HepG2 (cell line): ENCODE results near the gene MIX23. TPM values are rescaled to one million over a fixed set of nuclear protein-coding genes. Genes with fewer than 3 reads are reported as not detected.

Experiments
- ATAC-seq: fragments of 200-7000 bp; cut with Tn5 transposase; 3 replicates; pipeline ENCODE4 v1.9.1; 2020; ENCODE audit warnings: mild to moderate bottlenecking, moderate library complexity
- BruUV-seq: library from RNA; stranded (reverse); fragments of 400-500 nt; replicated peaks from 2 replicates; lab custom pipeline; 2021; lab: Mats Ljungman, UMichigan
- CTCF ChIA-PET: fragments of 300-600 bp; formaldehyde crosslinking; extraction: SDS; loops from one replicate; lab custom pipeline; 2021; ENCODE audit warnings: low total read pairs, inconsistent platforms, low intra/inter-chr PET ratio; lab: Yijun Ruan, JAX
- POLR2A ChIA-PET: fragments of 350-600 bp; sonication (Branson Sonifier 250); formaldehyde crosslinking; loops from one replicate; lab custom pipeline; 2020; ENCODE audit warnings: antibody characterized with exemption, inconsistent platforms; lab: Yijun Ruan, JAX
- DNase-seq: peaks from one replicate; pipeline ENCODE4 v3.0.0-alpha.2; 2015; ENCODE audit warnings: low spot score
- FAIRE-seq: peaks from 3 replicates; lab custom pipeline; 2011; peaks lifted over from hg19 to GRCh38; lab: Jason Lieb, UNC
- H2AFZ ChIP-seq: one replicate; pipeline ENCODE4 v1.6.1; 2011; ENCODE audit warnings: low read length, inconsistent platforms
- H3K27ac ChIP-seq: fragments of 300-600 bp; 3 replicates; pipeline ENCODE4 v1.8.0; 2011; ENCODE audit warnings: mixed run types, mild to moderate bottlenecking, mixed read lengths, low read length, inconsistent platforms; ENCODE audit not compliant: insufficient read depth; ENCODE audit errors: extremely low read length
- H3K27me3 ChIP-seq, 2 experiments: fragments of 200-600 bp in 1 of 2; 2 replicates in 1 of 2; 3 replicates in 1 of 2; pipeline versions ENCODE4 v1.6.0 to v1.8.0; 2011; ENCODE audit warnings: low read length in 2 of 2, mild to moderate bottlenecking in 2 of 2, moderate library complexity in 2 of 2, inconsistent platforms in 1 of 2; ENCODE audit not compliant: insufficient read depth in 2 of 2, control insufficient read depth in 1 of 2
- H3K36me3 ChIP-seq, 2 experiments: fragments of 200-600 bp in 1 of 2; replicated peaks in 1 of 2; 2 replicates in 1 of 2; 3 replicates in 1 of 2; pipeline versions ENCODE4 v1.5.1 to v1.8.0; 2011; ENCODE audit warnings: low read length in 2 of 2, inconsistent platforms in 1 of 2; ENCODE audit not compliant: insufficient read depth in 2 of 2, control insufficient read depth in 1 of 2
- H3K4me1 ChIP-seq: 2 replicates; pipeline ENCODE4 v1.5.1; 2012; ENCODE audit warnings: low read length, inconsistent platforms; ENCODE audit not compliant: insufficient read depth
- H3K4me2 ChIP-seq: 2 replicates; pipeline ENCODE4 v1.6.0; 2011; ENCODE audit warnings: low read depth, low read length, inconsistent platforms
- H3K4me3 ChIP-seq, 3 experiments: fragments of 200-600 bp in 1 of 3; sonication (generic), shearing (Covaris generic) in 1 of 3; replicated peaks in 1 of 3; 2 replicates each; pipeline ENCODE4 v1.5.1; 2011 to 2016; ENCODE audit warnings: low read length in 3 of 3, inconsistent platforms in 2 of 3, low read depth in 2 of 3, mild to moderate bottlenecking in 2 of 3, control low read depth in 1 of 3, mixed read lengths in 1 of 3; ENCODE audit not compliant: insufficient read depth in 1 of 3
- H3K79me2 ChIP-seq: one replicate; pipeline ENCODE4 v1.6.1; 2011; ENCODE audit warnings: low read length, inconsistent platforms; ENCODE audit not compliant: insufficient read depth
- H3K9ac ChIP-seq: 2 replicates; pipeline ENCODE4 v1.6.0; 2011; ENCODE audit warnings: mild to moderate bottlenecking, low read depth, low read length, inconsistent platforms; ENCODE audit not compliant: insufficient read depth
- H3K9me3 ChIP-seq: 2 replicates; pipeline ENCODE4 v1.5.1; 2012; ENCODE audit warnings: mild to moderate bottlenecking, low read length
- H4K20me1 ChIP-seq: 2 replicates; pipeline ENCODE4 v1.6.0; 2011; ENCODE audit warnings: inconsistent platforms, mild to moderate bottlenecking, low read length, moderate library complexity; ENCODE audit not compliant: insufficient read depth
- ARNTL ChIP-seq: sonication (generic); formaldehyde crosslinking; IDR thresholded peaks from 2 replicates; pipeline ENCODE4 v1.4.0; 2020; ENCODE audit warnings: mild to moderate bottlenecking, missing genetic modification reagents
- ELF4 ChIP-seq: sonication (generic); formaldehyde crosslinking; IDR thresholded peaks from 2 replicates; pipeline ENCODE4 v1.5.0; 2020; ENCODE audit warnings: missing genetic modification reagents, mild to moderate bottlenecking, moderate library complexity, borderline replicate concordance
- PRPF4 ChIP-seq: fragments of 200-400 bp; formaldehyde crosslinking; IDR thresholded peaks from 2 replicates; pipeline ENCODE4 v1.6.1; 2016; ENCODE audit warnings: low read length, low read depth; ENCODE audit not compliant: poor library complexity, severe bottlenecking
- ZKSCAN8 ChIP-seq: IDR thresholded peaks from 2 replicates; pipeline ENCODE4 v1.6.1; 2016; ENCODE audit warnings: borderline replicate concordance, missing genetic modification reagents, missing compliant biosample characterization
- ZNF256 ChIP-seq: sonication (generic); formaldehyde crosslinking; conservative IDR thresholded peaks from 2 replicates; pipeline ENCODE4 v1.4.0; 2020; ENCODE audit warnings: missing genetic modification reagents
- ZNF260 ChIP-seq: sonication (generic); formaldehyde crosslinking; IDR thresholded peaks from 2 replicates; pipeline ENCODE4 v1.4.0; 2020; ENCODE audit warnings: missing genetic modification reagents, low read depth, mild to moderate bottlenecking, borderline replicate concordance
- ZNF292 ChIP-seq: sonication (generic); formaldehyde crosslinking; IDR thresholded peaks from 2 replicates; pipeline ENCODE4 v1.8.1; 2022; ENCODE audit warnings: mild to moderate bottlenecking, low read depth, missing genetic modification reagents, borderline replicate concordance
- ZNF431 ChIP-seq: sonication (generic); formaldehyde crosslinking; IDR thresholded peaks from 2 replicates; pipeline ENCODE4 v1.9.0; 2022; ENCODE audit warnings: missing genetic modification reagents, low read depth, mild to moderate bottlenecking, borderline replicate concordance
- ZNF75D ChIP-seq: sonication (generic); formaldehyde crosslinking; IDR thresholded peaks from 2 replicates; pipeline ENCODE4 v1.8.1; 2023; ENCODE audit warnings: missing genetic modification reagents, mild to moderate bottlenecking, borderline replicate concordance
- ZNF839 ChIP-seq: sonication (generic); formaldehyde crosslinking; IDR thresholded peaks from 2 replicates; pipeline ENCODE4 v1.4.0; 2020; ENCODE audit warnings: missing genetic modification reagents, mild to moderate bottlenecking, borderline replicate concordance
- WGBS: methylation state at CpG from one replicate; pipeline ENCODE4 v1.1.6; 2017; ENCODE audit warnings: low lambda C conversion rate; 5-methylcytosine and 5-hydroxymethylcytosine counted together
- in situ Hi-C: cut with HindIII; loops from 2 replicates; pipeline ENCODE4 v1.10.0; 2017; ENCODE audit warnings: low pct_unique_long_range_greater_than_20kb; ENCODE audit not compliant: extremely low pct_ligation_motif_present
- intact Hi-C: fragments of 100-400 bp; cut with micrococcal nuclease; formaldehyde crosslinking; loops from one replicate; pipeline ENCODE4 v1.10.0; 2022; ENCODE audit not compliant: unreplicated experiment
- polyA plus RNA-seq, 8 experiments: library from polyadenylated mRNA; depleted of rRNA in 3 of 8; stranded (reverse) in 7 of 8; unstranded in 1 of 8; fragments of >200 nt; fragmentation: Illumina TruSeq in 4 of 8; extraction: Trizol in 4 of 8; gene quantifications; 2 replicates each; pipeline versions ENCODE4 v1.2.1 to v1.2.3, GENCODE V29; 2011 to 2016; ENCODE audit warnings: low read depth in 4 of 8, missing spikeins in 1 of 8, mixed read lengths in 1 of 8; ENCODE audit not compliant: insufficient read depth in 1 of 8
- total RNA-seq, 5 experiments: library from RNA; depleted of rRNA; stranded (reverse); fragments of >200 nt; fragmentation: Illumina TruSeq; extraction: Trizol; gene quantifications; 2 replicates each; pipeline ENCODE4 v1.2.3, GENCODE V29; 2016; ENCODE audit warnings: low read depth in 1 of 5
- TF ChIP-seq, protein P1 (sequence below): sonication (generic); formaldehyde crosslinking; IDR thresholded peaks from 2 replicates; pipeline ENCODE4 v1.4.0; 2020; ENCODE audit warnings: low read depth, missing genetic modification reagents
- TF ChIP-seq, protein P2 (sequence below): sonication (generic); formaldehyde crosslinking; IDR thresholded peaks from 2 replicates; pipeline ENCODE4 v1.4.0; 2020; ENCODE audit warnings: missing genetic modification reagents
- TF ChIP-seq, protein P3 (sequence below): sonication (generic); formaldehyde crosslinking; IDR thresholded peaks from 2 replicates; pipeline ENCODE4 v1.9.0; 2021; ENCODE audit warnings: missing genetic modification reagents, mild to moderate bottlenecking, borderline replicate concordance
- TF ChIP-seq, protein P4 (sequence below): sonication (generic); formaldehyde crosslinking; IDR thresholded peaks from 2 replicates; pipeline ENCODE4 v1.5.0; 2020; ENCODE audit warnings: mild to moderate bottlenecking, missing genetic modification reagents

Gene MIX23
- total and polyA plus RNA-seq, 2 of the 13 experiments (the other 11 are each of a cell fraction or from before 2014, with no cell fraction given) = 20.0 to 152 TPM

DNA sequence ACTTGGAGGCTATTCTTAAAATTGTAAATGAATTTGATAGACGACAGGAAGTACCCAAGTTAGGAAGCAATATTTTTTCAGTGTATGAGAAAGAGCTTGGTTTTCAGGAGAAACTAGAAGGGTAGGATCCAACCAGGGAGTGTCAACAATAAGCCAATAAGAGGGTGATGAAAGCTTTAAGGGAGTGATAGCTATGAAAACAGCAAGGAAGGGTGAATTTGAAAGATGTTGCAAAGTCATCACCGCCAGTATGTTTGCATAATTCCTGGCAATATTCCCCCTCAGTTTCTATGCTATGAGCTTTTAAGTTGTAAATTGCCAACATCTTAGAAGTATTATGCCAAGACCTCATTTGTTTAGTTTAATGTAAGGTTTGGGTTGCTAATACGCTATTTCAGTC lies 69.8 kb downstream of the MIX23 start:
- Histone ChIP-seq H3K4me1 (peaks cover 23% of the 10 kb centered on the region), H3K9me3 (no peaks in the 10 kb centered on the region), H2AFZ (no peak overlapping the region), H3K4me3 (no peak overlapping the region), H3K27ac (no peak overlapping the region), H3K4me2 (no peak overlapping the region), H3K79me2 (no peaks in the 10 kb centered on the region), H4K20me1 (no peaks in the 10 kb centered on the region), H3K9ac (no peak overlapping the region), H3K36me3 (no peaks in the 10 kb centered on the region), H3K27me3 (0 out of 5 replicates have a peak, but pooled peaks cover 0 to 2% of the 10 kb centered on the region in 2 experiments)
- DNase-seq (no peak), FAIRE-seq (no peak), ATAC-seq (no peak)
- ChIA-PET POLR2A (no interaction called here), CTCF (no interaction called here)
- BruUV-seq = no TSS peak
- in situ Hi-C loops (loop anchor here (5.0 kb wide), 1 partner anchor 44 kb away; no protein-coding TSS in a partner anchor), intact Hi-C loops (no loop called here)
- WGBS = 14% methylated on average over 3 of the region's 3 CpGs
- TF ChIP-seq ARNTL (CRISPR knock-in tag) (no peak), PRPF4 (no peak), ZNF431 (CRISPR knock-in tag) (no peak), ZNF256 (CRISPR knock-in tag) (no peak), ZNF260 (CRISPR knock-in tag) (no peak), ELF4 (CRISPR knock-in tag) (no peak), ZKSCAN8 (no peak), ZNF75D (CRISPR knock-in tag) (no peak), ZNF292 (CRISPR knock-in tag) (no peak), ZNF839 (CRISPR knock-in tag) (no peak)
- TF ChIP-seq, protein P1, sequence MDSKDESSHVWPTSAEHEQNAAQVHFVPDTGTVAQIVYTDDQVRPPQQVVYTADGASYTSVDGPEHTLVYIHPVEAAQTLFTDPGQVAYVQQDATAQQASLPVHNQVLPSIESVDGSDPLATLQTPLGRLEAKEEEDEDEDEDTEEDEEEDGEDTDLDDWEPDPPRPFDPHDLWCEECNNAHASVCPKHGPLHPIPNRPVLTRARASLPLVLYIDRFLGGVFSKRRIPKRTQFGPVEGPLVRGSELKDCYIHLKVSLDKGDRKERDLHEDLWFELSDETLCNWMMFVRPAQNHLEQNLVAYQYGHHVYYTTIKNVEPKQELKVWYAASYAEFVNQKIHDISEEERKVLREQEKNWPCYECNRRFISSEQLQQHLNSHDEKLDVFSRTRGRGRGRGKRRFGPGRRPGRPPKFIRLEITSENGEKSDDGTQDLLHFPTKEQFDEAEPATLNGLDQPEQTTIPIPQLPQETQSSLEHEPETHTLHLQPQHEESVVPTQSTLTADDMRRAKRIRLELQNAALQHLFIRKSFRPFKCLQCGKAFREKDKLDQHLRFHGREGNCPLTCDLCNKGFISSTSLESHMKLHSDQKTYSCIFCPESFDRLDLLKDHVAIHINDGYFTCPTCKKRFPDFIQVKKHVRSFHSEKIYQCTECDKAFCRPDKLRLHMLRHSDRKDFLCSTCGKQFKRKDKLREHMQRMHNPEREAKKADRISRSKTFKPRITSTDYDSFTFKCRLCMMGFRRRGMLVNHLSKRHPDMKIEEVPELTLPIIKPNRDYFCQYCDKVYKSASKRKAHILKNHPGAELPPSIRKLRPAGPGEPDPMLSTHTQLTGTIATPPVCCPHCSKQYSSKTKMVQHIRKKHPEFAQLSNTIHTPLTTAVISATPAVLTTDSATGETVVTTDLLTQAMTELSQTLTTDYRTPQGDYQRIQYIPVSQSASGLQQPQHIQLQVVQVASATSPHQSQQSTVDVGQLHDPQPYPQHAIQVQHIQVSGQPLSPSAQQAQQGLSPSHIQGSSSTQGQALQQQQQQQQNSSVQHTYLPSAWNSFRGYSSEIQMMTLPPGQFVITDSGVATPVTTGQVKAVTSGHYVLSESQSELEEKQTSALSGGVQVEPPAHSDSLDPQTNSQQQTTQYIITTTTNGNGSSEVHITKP (CRISPR knock-in tag) = no peak
- TF ChIP-seq, protein P2, sequence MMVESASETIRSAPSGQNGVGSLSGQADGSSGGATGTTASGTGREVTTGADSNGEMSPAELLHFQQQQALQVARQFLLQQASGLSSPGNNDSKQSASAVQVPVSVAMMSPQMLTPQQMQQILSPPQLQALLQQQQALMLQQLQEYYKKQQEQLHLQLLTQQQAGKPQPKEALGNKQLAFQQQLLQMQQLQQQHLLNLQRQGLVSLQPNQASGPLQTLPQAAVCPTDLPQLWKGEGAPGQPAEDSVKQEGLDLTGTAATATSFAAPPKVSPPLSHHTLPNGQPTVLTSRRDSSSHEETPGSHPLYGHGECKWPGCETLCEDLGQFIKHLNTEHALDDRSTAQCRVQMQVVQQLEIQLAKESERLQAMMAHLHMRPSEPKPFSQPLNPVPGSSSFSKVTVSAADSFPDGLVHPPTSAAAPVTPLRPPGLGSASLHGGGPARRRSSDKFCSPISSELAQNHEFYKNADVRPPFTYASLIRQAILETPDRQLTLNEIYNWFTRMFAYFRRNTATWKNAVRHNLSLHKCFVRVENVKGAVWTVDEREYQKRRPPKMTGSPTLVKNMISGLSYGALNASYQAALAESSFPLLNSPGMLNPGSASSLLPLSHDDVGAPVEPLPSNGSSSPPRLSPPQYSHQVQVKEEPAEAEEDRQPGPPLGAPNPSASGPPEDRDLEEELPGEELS (CRISPR knock-in tag) = no peak
- TF ChIP-seq, protein P3, sequence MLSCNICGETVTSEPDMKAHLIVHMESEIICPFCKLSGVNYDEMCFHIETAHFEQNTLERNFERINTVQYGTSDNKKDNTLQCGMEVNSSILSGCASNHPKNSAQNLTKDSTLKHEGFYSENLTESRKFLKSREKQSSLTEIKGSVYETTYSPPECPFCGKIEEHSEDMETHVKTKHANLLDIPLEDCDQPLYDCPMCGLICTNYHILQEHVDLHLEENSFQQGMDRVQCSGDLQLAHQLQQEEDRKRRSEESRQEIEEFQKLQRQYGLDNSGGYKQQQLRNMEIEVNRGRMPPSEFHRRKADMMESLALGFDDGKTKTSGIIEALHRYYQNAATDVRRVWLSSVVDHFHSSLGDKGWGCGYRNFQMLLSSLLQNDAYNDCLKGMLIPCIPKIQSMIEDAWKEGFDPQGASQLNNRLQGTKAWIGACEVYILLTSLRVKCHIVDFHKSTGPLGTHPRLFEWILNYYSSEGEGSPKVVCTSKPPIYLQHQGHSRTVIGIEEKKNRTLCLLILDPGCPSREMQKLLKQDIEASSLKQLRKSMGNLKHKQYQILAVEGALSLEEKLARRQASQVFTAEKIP (CRISPR knock-in tag) = no peak
- TF ChIP-seq, protein P4, sequence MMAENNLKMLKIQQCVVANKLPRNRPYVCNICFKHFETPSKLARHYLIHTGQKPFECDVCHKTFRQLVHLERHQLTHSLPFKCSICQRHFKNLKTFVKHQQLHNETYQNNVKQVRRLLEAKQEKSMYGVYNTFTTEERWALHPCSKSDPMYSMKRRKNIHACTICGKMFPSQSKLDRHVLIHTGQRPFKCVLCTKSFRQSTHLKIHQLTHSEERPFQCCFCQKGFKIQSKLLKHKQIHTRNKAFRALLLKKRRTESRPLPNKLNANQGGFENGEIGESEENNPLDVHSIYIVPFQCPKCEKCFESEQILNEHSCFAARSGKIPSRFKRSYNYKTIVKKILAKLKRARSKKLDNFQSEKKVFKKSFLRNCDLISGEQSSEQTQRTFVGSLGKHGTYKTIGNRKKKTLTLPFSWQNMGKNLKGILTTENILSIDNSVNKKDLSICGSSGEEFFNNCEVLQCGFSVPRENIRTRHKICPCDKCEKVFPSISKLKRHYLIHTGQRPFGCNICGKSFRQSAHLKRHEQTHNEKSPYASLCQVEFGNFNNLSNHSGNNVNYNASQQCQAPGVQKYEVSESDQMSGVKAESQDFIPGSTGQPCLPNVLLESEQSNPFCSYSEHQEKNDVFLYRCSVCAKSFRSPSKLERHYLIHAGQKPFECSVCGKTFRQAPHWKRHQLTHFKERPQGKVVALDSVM (CRISPR knock-in tag) = no peak
